Measurements from ENCODE around the gene SLC17A4.
A peak's percentile ranks its signal among the peaks of the same experiment; 100 is the strongest.
"Not testable (repeated sequence)": the region's sequence is repeated elsewhere in the genome, so short reads cannot be mapped to it uniquely, and the experiment has no call there.

SLC17A4 gene

GRCh38 chr6:25754535-25754934 is at the start of gene SLC17A4:
Gene SLC17A4, plus strand, starts transcription at chr6:25754742. Its CDS starts 7,221 bp downstream, at chr6:25761963.
- no peak for DNase-seq

GRCh38 chr6:25706314-25707014 is 48.1 kb upstream of the SLC17A4 start:
- peak; percentile 47 for DNase-seq

DNA sequence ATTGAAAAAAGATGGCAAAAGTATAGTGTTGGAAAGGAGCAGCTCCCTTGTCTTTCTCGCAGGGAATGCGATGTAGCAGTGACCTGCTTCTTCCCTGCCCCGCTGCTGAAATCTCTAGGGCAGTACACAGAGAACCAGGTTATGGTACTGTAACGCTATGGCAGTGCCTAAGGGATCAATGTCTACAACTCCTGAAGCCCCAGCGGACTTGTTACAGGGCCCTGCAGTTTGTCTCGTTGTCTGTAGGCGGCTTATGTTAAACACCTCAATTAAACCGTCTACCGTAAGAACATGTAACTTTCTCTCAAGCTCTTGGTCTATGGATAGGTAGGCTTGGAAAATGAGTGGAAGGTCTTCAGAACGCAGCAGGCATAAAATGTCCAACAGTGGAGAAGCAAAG is 44.8 kb upstream of the SLC17A4 start:
- no peak for DNase-seq

GRCh38 chr6:25710287-25710686 is 44.3 kb upstream of the SLC17A4 start:
- DNase-seq = no peak

- peak; percentile 14 for DNase-seq
Observed at GRCh38 chr6:25713824-25714223, 40.7 kb upstream of the SLC17A4 start.

- DNase-seq = no peak
Observed at GRCh38 chr6:25714765-25715164, 39.8 kb upstream of the SLC17A4 start.

DNA sequence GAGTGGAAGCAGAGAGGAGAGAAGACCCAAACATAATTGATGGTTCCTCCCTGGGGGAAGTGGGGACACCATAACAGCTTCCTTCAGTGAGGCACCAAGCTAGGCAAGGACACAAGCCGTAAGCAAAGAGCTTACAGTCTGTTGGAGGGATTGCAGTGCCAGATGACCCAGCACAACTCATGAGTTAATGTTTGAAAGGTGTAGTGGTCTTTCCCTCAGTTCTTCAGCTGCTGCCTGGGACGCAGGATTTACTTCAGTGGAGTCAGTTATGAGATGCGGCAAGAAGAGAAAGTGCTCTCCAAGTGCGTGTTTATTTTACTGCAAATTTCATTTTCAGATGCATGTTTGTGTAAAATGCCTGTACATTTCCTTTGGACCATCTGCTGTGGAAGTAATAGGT is 38.7 kb upstream of the SLC17A4 start:
- no peak for DNase-seq

GRCh38 chr6:25717866-25718740 is 36.4 kb upstream of the SLC17A4 start:
- peak; percentile 55 for DNase-seq

GRCh38 chr6:25726122-25726911 is 28.2 kb upstream of the SLC17A4 start:
- no peak for DNase-seq

- DNase-seq = no peak
Observed at GRCh38 chr6:25727028-25727427, 27.5 kb upstream of the SLC17A4 start.

GRCh38 chr6:25730907-25731306 is 23.6 kb upstream of the SLC17A4 start:
- no peak for DNase-seq

DNA sequence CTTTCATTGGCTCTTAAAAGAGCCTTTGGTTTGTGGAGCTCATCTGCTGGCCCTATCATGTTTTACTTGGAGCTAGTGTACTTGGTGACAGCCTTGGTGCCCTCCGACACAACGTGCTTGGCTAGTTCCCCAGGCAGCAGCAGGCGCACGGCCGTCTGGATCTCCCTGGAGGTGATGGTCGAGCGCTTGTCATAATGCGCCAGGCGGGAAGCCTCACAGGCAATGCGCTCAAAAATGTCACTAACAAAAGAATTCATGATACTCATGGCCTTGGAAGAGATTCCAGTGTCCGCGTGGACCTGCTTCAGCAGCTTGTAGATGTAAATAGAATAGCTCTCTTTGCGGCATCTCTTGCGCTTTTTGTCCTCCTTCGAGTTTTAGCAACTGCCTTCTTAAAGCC is 22.8 kb upstream of the SLC17A4 start:
- no peak for DNase-seq

DNA sequence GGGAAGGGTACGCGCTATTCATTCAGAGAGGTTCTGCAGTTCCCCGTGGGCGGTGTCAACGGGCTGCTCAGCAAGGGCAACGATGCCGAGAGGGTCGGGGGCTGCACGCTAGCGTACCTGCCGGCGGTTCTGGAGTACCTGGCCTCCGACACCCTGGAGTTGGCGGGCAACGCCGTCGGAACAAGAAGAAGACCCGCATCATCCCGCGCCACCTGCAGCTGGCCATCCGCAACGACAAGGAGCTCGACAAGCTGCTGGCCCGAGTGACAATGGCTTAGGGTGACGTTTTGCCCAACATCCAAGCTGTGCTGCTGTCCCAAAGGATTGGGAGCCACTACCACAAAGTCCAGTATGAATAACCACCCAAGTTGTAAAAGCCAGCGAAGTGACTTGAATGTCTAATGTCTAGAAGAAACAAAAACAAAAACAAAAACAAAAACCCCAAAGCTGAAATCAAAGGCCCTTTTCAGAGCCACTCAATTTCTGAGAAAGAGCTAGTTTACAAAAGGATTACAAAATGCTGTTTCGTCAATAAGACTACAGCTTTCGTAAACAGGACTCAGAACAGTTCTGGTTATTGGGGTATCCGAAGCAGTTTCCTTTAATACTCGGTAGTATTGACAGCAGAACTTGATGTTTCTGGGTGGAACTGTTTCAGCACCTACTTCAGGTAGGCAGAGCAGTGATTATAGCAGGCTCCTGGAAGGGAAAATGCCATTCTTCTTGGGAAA is 21.9 kb upstream of the SLC17A4 start:
- no peak for DNase-seq

DNA sequence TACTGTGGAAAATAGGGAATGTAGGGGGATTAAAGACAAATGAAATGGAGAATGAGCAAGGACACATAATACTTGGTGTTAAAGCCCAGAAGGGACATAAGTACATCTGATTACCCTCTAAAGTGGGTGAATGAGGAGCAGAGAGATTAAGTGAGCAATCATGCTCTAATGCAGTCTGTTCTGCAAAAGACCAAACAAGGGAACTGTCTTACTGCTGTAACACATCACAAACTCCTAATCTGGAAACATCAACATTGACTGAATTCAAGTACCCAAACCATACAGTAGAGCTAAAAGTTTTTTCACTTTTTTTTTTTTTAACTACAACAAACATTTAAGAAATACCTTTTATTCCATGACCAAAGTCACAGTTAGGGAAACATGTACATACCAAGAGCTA is 19.3 kb upstream of the SLC17A4 start:
- peak; percentile 29 for DNase-seq

- no peak for DNase-seq
Observed at GRCh38 chr6:25743868-25744267, 10.7 kb upstream of the SLC17A4 start.

GRCh38 chr6:25745836-25746235 is 8.7 kb upstream of the SLC17A4 start:
- no peak for DNase-seq

GRCh38 chr6:25746968-25747367 is 7.6 kb upstream of the SLC17A4 start:
- no peak for DNase-seq

DNA sequence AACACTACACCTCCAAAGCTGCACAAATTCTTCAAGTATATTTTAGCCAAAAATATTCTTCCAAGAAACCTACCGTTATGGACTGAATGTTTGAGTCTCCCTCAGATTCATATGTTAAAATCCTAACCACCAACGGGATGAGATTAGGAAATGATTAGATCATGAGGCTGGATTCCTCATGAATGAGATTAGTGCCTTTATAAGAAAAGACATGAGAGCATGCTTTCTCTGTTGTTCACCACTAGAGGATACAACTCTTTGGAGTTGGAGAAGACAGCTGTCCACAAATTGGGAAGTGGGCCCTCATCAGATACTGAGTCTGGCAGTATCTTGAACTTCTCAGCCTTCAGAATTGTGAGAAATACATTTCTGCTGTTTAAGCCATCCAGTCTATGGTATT is 7.1 kb upstream of the SLC17A4 start:
- DNase-seq = no peak

DNA sequence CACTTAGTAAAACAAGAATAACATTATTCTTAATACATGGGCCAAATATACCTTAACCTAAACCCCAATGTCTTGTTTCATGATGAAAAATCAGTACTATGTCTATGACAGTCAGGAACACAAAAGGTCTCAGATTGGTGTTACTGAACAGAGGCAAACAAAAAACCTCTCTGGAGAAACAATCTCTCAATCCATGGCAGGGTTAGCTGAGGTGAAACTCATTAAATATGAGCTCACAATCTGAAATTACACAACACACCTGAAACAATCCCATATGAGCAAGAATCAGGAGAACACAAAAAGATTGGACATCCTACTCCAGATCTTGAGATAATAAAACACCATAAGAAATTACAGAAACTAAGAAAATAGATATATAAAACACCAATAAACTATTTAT is 6.5 kb upstream of the SLC17A4 start:
- DNase-seq = no peak

DNA sequence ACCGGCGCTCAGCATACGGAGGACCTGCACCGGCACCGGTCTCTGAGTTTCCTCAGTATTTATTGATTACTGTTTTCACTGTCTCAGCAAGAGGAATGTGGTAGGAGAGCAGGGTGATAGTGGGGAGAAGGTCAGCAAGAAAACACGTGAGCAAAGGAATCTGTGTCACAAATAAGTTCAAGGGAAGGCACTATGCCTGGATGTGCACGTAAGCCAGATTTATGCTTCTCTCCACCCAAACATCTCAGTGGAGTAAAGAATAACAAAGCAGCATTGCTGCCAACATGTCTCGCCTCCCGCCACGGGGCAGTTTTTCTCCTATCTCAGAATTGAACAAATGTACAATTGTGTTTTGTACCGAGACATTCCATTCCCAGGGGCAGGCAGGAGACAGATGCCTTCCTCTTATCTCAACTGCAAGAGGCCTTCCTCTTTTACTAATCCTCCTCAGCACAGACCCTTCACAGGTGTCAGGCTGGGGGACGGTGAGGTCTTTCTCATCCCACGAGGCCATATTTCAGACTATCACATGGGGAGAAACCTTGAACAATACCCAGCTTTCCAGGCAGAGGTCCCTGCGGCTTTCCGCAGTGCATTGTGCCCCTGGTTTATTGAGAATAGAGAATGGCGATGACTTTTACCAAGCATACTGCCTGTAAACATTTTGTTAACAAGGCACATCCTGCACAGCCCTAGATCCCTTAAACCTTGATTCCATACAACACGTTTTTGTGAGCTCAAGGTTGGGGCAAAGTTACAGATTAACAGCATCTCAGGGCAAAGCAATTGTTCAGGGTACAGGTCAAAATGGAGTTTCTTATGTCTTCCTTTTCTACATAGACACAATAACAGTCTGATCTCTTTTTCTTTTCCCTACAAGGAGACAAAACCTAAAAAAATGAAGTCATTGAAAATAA is 5.7 kb upstream of the SLC17A4 start:
- DNase-seq = not testable (repeated sequence)

GRCh38 chr6:25749837-25750236 is 4.7 kb upstream of the SLC17A4 start:
- DNase-seq = no peak

GRCh38 chr6:25750906-25751305 is 3.6 kb upstream of the SLC17A4 start:
- no peak for DNase-seq
